Keratinocyte (primary cell): ENCODE measurements around the gene SPRED2. TPM values are rescaled to one million over a fixed set of nuclear protein-coding genes. Genes with fewer than 3 reads are reported as not detected.

Experiments
- DNase-seq: peaks from one replicate; pipeline ENCODE4 v3.0.0-alpha.2; 2011; ENCODE audit warnings: low read depth, missing footprints, low spot score
- FAIRE-seq: peaks from 2 replicates; lab custom pipeline; 2011; peaks lifted over from hg19 to GRCh38; lab: Jason Lieb, UNC
- H2AFZ ChIP-seq: 2 replicates; pipeline ENCODE4 v1.6.0; 2012; ENCODE audit warnings: low read length, control low read depth, inconsistent platforms; ENCODE audit not compliant: control insufficient read depth
- H3K27ac ChIP-seq: 2 replicates; pipeline ENCODE4 v1.5.1; 2011; ENCODE audit warnings: low read length; ENCODE audit not compliant: control insufficient read depth, insufficient read depth
- H3K27me3 ChIP-seq: 3 replicates; pipeline ENCODE4 v1.6.0; 2011; ENCODE audit warnings: low read length; ENCODE audit not compliant: control insufficient read depth, insufficient read depth; ENCODE audit errors: extremely low read depth
- H3K36me3 ChIP-seq, 2 experiments: 2 replicates in 1 of 2; 3 replicates in 1 of 2; pipeline ENCODE4 v1.5.1; 2011; ENCODE audit warnings: low read length in 2 of 2, mild to moderate bottlenecking in 1 of 2; ENCODE audit not compliant: control insufficient read depth in 2 of 2, insufficient read depth in 2 of 2; ENCODE audit errors: extremely low read depth in 1 of 2
- H3K4me1 ChIP-seq: 3 replicates; pipeline ENCODE4 v1.5.1; 2011; ENCODE audit warnings: low read length; ENCODE audit not compliant: control insufficient read depth, insufficient read depth; ENCODE audit errors: extremely low read depth
- H3K4me2 ChIP-seq: 3 replicates; pipeline ENCODE4 v1.6.0; 2011; ENCODE audit warnings: low read depth, low read length; ENCODE audit not compliant: control insufficient read depth, insufficient read depth; ENCODE audit errors: extremely low read depth
- H3K4me3 ChIP-seq, 3 experiments: fragments of 200-600 bp in 1 of 3; sonication (generic) in 1 of 3; 2 replicates in 2 of 3; 3 replicates in 1 of 3; pipeline ENCODE4 v1.5.1; 2011 to 2016; ENCODE audit warnings: low read length in 3 of 3, mild to moderate bottlenecking in 3 of 3, control low read depth in 2 of 3, inconsistent platforms in 1 of 3, low read depth in 1 of 3, mixed read lengths in 1 of 3, mixed run types in 1 of 3, moderate library complexity in 1 of 3; ENCODE audit not compliant: control insufficient read depth in 2 of 3, insufficient read depth in 2 of 3; ENCODE audit errors: extremely low read depth in 1 of 3
- H3K79me2 ChIP-seq: 2 replicates; pipeline ENCODE4 v1.6.0; 2012; ENCODE audit warnings: low read length; ENCODE audit not compliant: control insufficient read depth, insufficient read depth
- H3K9ac ChIP-seq: 3 replicates; pipeline ENCODE4 v1.6.0; 2011; ENCODE audit warnings: low read length; ENCODE audit not compliant: control insufficient read depth, insufficient read depth; ENCODE audit errors: extremely low read depth
- H3K9me1 ChIP-seq: 3 replicates; pipeline ENCODE4 v1.6.0; 2011; ENCODE audit warnings: low read length; ENCODE audit not compliant: control insufficient read depth, insufficient read depth; ENCODE audit errors: extremely low read depth
- H3K9me3 ChIP-seq: 2 replicates; pipeline ENCODE4 v1.5.1; 2012; ENCODE audit warnings: low read depth, low read length; ENCODE audit not compliant: control insufficient read depth
- H4K20me1 ChIP-seq: 3 replicates; pipeline ENCODE4 v1.6.0; 2011; ENCODE audit warnings: low read length; ENCODE audit not compliant: control insufficient read depth, insufficient read depth; ENCODE audit errors: extremely low read depth
- CTCF ChIP-seq, 3 experiments: IDR thresholded peaks in 1 of 3; conservative IDR thresholded peaks in 1 of 3; optimal IDR thresholded peaks in 1 of 3; 2 replicates in 2 of 3; 3 replicates in 1 of 3; pipeline versions ENCODE3 to v1.5.1; 2011; ENCODE audit warnings: low read length in 3 of 3, mild to moderate bottlenecking in 3 of 3, moderate library complexity in 2 of 3, control low read depth in 1 of 3, inconsistent platforms in 1 of 3; ENCODE audit not compliant: insufficient read depth in 2 of 3; ENCODE audit errors: extremely low read depth in 1 of 3
- EZH2 ChIP-seq: IDR thresholded peaks from one replicate; pipeline ENCODE4 v1.6.1; 2012; ENCODE audit warnings: inconsistent platforms, mild to moderate bottlenecking, low read length, moderate library complexity
- dilution Hi-C: fragments of 300-500 bp; cut with MboI; formaldehyde crosslinking; loops from one replicate; pipeline ENCODE4 v1.7.0; 2020; ENCODE audit warnings: low sequenced_read_pairs; ENCODE audit not compliant: extremely low pct_ligation_motif_present
- polyA plus RNA-seq, 5 experiments: library from polyadenylated mRNA; depleted of rRNA in 3 of 5; stranded (reverse) in 3 of 5; stranded (forward) in 1 of 5; unstranded in 1 of 5; fragments of >200 nt; gene quantifications; 1 replicate in 1 of 5; 2 replicates in 3 of 5; 3 replicates in 1 of 5; pipeline versions ENCODE4 v1.2.1 to v1.2.3, GENCODE V29; 2011 to 2012; ENCODE audit warnings: missing spikeins in 2 of 5, low read depth in 1 of 5, low replicate concordance in 1 of 5

SPRED2 gene
- polyA plus RNA-seq, 1 donor (not counting 4 experiments of a cell fraction or from before 2014, with no cell fraction given) = 26.8 TPM

- FAIRE-seq = no peak
- Histone ChIP-seq H3K27me3 (no peaks in the 10 kb centered on the region), H3K4me2 (no peak overlapping the region), H3K4me3 (no peak overlapping the region), H3K27ac (no peak overlapping the region), H4K20me1 (no peaks in the 10 kb centered on the region), H3K9me1 (peaks cover 2% of the 10 kb centered on the region), H3K9me3 (no peaks in the 10 kb centered on the region), H2AFZ (no peak overlapping the region), H3K4me1 (peaks cover 12% of the 10 kb centered on the region), H3K9ac (no peak overlapping the region), H3K36me3 (peaks cover 17 to 23% of the 10 kb centered on the region in 2 experiments), H3K79me2 (peaks cover 2% of the 10 kb centered on the region)
- TF ChIP-seq CTCF (optimal IDR thresholded peaks at IDR 0.05 in 1 of 3, IDR thresholded peaks at IDR 0.05 in 1 of 3, conservative IDR thresholded peaks at IDR 0.05 in 1 of 3; ENCODE audit: extremely low read depth in 1 of 3, insufficient read depth in 2 of 3, low read length in 3 of 3) = no peak
- TF ChIP-seq EZH2 = no peak
- DNase-seq = no peak
- dilution Hi-C loops = no loop called here
Observed at GRCh38 chr2:65326276-65326675, 106.1 kb downstream of the SPRED2 start.

- Histone ChIP-seq H3K4me3 (no peak overlapping the region), H3K27me3 (no peaks in the 10 kb centered on the region), H3K27ac (no peak overlapping the region), H3K9me3 (no peaks in the 10 kb centered on the region), H3K36me3 (peaks cover 16 to 22% of the 10 kb centered on the region in 2 experiments), H3K4me1 (peaks cover 19% of the 10 kb centered on the region), H3K79me2 (no peaks in the 10 kb centered on the region), H2AFZ (no peak overlapping the region), H3K9me1 (peaks cover 2% of the 10 kb centered on the region), H3K9ac (no peak overlapping the region), H4K20me1 (no peaks in the 10 kb centered on the region), H3K4me2 (no peak overlapping the region)
- no peak for TF ChIP-seq CTCF (optimal IDR thresholded peaks at IDR 0.05 in 1 of 3, IDR thresholded peaks at IDR 0.05 in 1 of 3, conservative IDR thresholded peaks at IDR 0.05 in 1 of 3; ENCODE audit: extremely low read depth in 1 of 3, insufficient read depth in 2 of 3, low read length in 3 of 3)
- no peak for TF ChIP-seq EZH2
- FAIRE-seq (no peak), DNase-seq (no peak)
- dilution Hi-C loops = no loop called here
Observed at GRCh38 chr2:65325066-65325465, 107.3 kb downstream of the SPRED2 start.
